Hepatocyte (in vitro differentiated cells): ENCODE measurements around the gene ALDH9A1.
A peak's percentile ranks its signal among the peaks of the same experiment; 100 is the strongest.

ENCODE experiments used
- CTCF ChIP-seq: fragments of 200-600 bp; sonication (generic); IDR thresholded peaks from 2 replicates; pipeline ENCODE4 v1.5.1; 2016; ENCODE audit warnings: antibody characterized with exemption, mild to moderate bottlenecking; ENCODE audit not compliant: poor library complexity
- EZH2 ChIP-seq: fragments of 200-600 bp; sonication (generic); IDR thresholded peaks from 2 replicates; pipeline ENCODE4 v1.6.1; 2016; ENCODE audit warnings: antibody characterized with exemption, mild to moderate bottlenecking, borderline replicate concordance

GRCh38 chr1:165717918-165718515 is 19.7 kb upstream of the ALDH9A1 start:
- TF ChIP-seq CTCF: peak; percentile 83
- no peak for TF ChIP-seq EZH2
